Fibroblast of lung (primary cell): ENCODE results near the gene OVOL2. TPM values are rescaled to one million over a fixed set of nuclear protein-coding genes. Genes with fewer than 3 reads are reported as not detected.
"Not testable (repeated sequence)": the region's sequence is repeated elsewhere in the genome, so short reads cannot be mapped to it uniquely, and the experiment has no call there.

Experiments
- DNase-seq, 2 donors: peaks; one replicate each; pipeline versions ENCODE4 v3.0.0 to v3.0.0-alpha.2; 2010; ENCODE audit warnings: low read depth in 2 of 2
- H2AFZ ChIP-seq: 2 replicates; pipeline ENCODE4 v1.5.1; 2012; ENCODE audit warnings: low read length, control low read depth, inconsistent platforms
- H3K27ac ChIP-seq: 2 replicates; pipeline ENCODE4 v1.5.1; 2011; ENCODE audit warnings: low read length, control low read depth; ENCODE audit not compliant: insufficient read depth
- H3K27me3 ChIP-seq: 2 replicates; pipeline ENCODE4 v1.5.1; 2011; ENCODE audit warnings: mild to moderate bottlenecking, low read length; ENCODE audit not compliant: control insufficient read depth, insufficient read depth
- H3K36me3 ChIP-seq: 2 replicates; pipeline ENCODE4 v1.5.1; 2011; ENCODE audit warnings: low read length; ENCODE audit not compliant: control insufficient read depth, insufficient read depth
- H3K4me1 ChIP-seq: 2 replicates; pipeline ENCODE4 v1.5.1; 2011; ENCODE audit warnings: low read length; ENCODE audit not compliant: control insufficient read depth, insufficient read depth; ENCODE audit errors: extremely low read depth
- H3K4me2 ChIP-seq: 2 replicates; pipeline ENCODE4 v1.5.1; 2011; ENCODE audit warnings: low read length, control low read depth; ENCODE audit not compliant: insufficient read depth; ENCODE audit errors: extremely low read depth
- H3K4me3 ChIP-seq, 4 experiments: fragments of 200-600 bp in 1 of 4; sonication (generic) in 1 of 4; replicated peaks in 1 of 4; 2 replicates each; pipeline ENCODE4 v1.5.1; 2011 to 2016; ENCODE audit warnings: low read length in 4 of 4, low read depth in 3 of 4, mild to moderate bottlenecking in 3 of 4, control low read depth in 2 of 4, inconsistent platforms in 1 of 4, mixed read lengths in 1 of 4; ENCODE audit not compliant: insufficient read depth in 1 of 4; ENCODE audit errors: control extremely low read depth in 1 of 4
- H3K79me2 ChIP-seq: 2 replicates; pipeline ENCODE4 v1.5.1; 2012; ENCODE audit warnings: mild to moderate bottlenecking, low read length, inconsistent platforms; ENCODE audit not compliant: control insufficient read depth, insufficient read depth
- H3K9ac ChIP-seq: 2 replicates; pipeline ENCODE4 v1.5.1; 2011; ENCODE audit warnings: mild to moderate bottlenecking, low read length, control low read depth; ENCODE audit not compliant: insufficient read depth
- H3K9me3 ChIP-seq: 2 replicates; pipeline ENCODE4 v1.5.1; 2012; ENCODE audit warnings: low read depth, low read length; ENCODE audit not compliant: control insufficient read depth, insufficient read depth
- H4K20me1 ChIP-seq: 2 replicates; pipeline ENCODE4 v1.5.1; 2011; ENCODE audit warnings: low read length; ENCODE audit not compliant: control insufficient read depth, insufficient read depth; ENCODE audit errors: extremely low read depth
- CTCF ChIP-seq, 2 donors: IDR thresholded peaks in 1 of 2; conservative IDR thresholded peaks in 1 of 2; 1 replicate in 1 of 2; 2 replicates in 1 of 2; pipeline ENCODE4 v1.5.1; 2011 to 2012; ENCODE audit warnings: low read length in 2 of 2, control low read depth in 1 of 2, inconsistent platforms in 1 of 2, low read depth in 1 of 2, mild to moderate bottlenecking in 1 of 2
- EZH2 ChIP-seq: IDR thresholded peaks from 2 replicates; pipeline ENCODE4 v1.5.1; 2012; ENCODE audit warnings: low read length, control low read depth, mild to moderate bottlenecking; ENCODE audit errors: missing control alignments
- polyA plus RNA-seq, 2 donors: library from polyadenylated mRNA; depleted of rRNA in 1 of 2; stranded (reverse) in 1 of 2; unstranded in 1 of 2; fragments of >200 nt; gene quantifications; 2 replicates each; pipeline ENCODE4 v1.2.1, GENCODE V29; 2011 to 2012; ENCODE audit warnings: missing spikeins in 1 of 2
- total RNA-seq: library from RNA; depleted of rRNA; stranded (reverse); fragments of >200 nt; gene quantifications from 2 replicates; pipeline ENCODE4 v1.2.1, GENCODE V29; 2014

Gene OVOL2
- total and polyA plus RNA-seq, 2 donors (not counting 1 experiment from before 2014, with no cell fraction given) = not detected

GRCh38 chr20:18091623-18092022 lies 33.9 kb upstream of the OVOL2 start:
- no peaks in the 10 kb centered on the region for H3K27me3 ChIP-seq
- H3K4me2 ChIP-seq = no peak overlapping the region
- no peak for DNase-seq
- H3K27ac ChIP-seq = no peak overlapping the region
- no peaks in the 10 kb centered on the region for H3K9me3 ChIP-seq
- no peaks in the 10 kb centered on the region for H3K79me2 ChIP-seq
- no peaks in the 10 kb centered on the region for H3K36me3 ChIP-seq
- no peak overlapping the region for H2AFZ ChIP-seq
- H3K4me1 ChIP-seq = no peaks in the 10 kb centered on the region
- H3K9ac ChIP-seq = no peak overlapping the region
- H3K4me3 ChIP-seq = no peak overlapping the region
- TF ChIP-seq CTCF (conservative IDR thresholded peaks at IDR 0.05 in 1 of 2, IDR thresholded peaks at IDR 0.05 in 1 of 2; ENCODE audit: low read depth in 1 of 2, low read length in 2 of 2) (no peak), EZH2 (no peak)
- no peaks in the 10 kb centered on the region for H4K20me1 ChIP-seq

DNA sequence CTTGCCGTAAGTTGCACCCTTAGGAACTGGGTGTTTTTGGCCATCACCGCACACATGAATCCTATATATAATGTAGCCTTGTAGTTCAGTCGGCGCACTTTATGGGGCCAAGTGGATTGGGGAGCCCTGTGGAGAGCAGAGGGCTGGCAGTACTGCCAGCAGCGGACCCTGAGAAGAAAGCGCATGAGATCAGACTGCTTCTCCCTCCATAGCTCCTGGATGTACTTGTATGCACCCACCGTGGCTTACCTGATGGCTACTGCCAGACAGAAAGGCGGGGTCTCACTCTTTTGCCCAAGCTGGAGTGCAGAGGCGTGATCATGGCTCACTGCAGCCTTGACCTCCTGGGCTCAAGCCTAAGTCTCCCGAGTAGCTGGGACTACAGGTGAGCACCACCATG lies 32.8 kb upstream of the OVOL2 start:
- TF ChIP-seq EZH2 (no peak), CTCF (conservative IDR thresholded peaks at IDR 0.05 in 1 of 2, IDR thresholded peaks at IDR 0.05 in 1 of 2; ENCODE audit: low read depth in 1 of 2, low read length in 2 of 2) (no peak)
- no peak overlapping the region for H3K9ac ChIP-seq

DNA sequence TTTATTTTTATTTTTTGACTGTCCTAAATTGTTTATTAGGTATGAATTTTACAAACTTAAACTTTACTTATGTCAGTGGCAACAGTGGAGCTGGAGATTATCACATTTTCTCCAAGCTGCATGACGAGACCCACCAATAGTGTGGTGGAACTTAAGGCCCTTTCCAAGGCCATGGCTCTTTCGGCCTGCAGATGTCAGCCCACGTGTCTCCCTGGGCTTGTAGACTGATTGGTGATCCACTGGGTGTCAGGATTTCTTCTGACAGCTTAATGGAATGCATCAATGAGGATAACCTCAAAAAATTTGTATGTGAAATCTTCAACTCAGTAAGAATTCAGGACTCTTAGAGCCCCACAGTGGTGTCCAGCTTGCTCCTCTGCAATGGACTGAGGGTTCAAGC lies 32.3 kb upstream of the OVOL2 start:
- Histone ChIP-seq H4K20me1 (no peaks in the 10 kb centered on the region), H3K4me3 (no peak overlapping the region), H3K27me3 (no peaks in the 10 kb centered on the region), H3K36me3 (no peaks in the 10 kb centered on the region), H3K4me1 (no peaks in the 10 kb centered on the region), H3K9me3 (no peaks in the 10 kb centered on the region), H3K9ac (no peak overlapping the region), H3K4me2 (no peak overlapping the region), H2AFZ (no peak overlapping the region), H3K27ac (no peak overlapping the region), H3K79me2 (no peaks in the 10 kb centered on the region)
- TF ChIP-seq EZH2 (no peak), CTCF (conservative IDR thresholded peaks at IDR 0.05 in 1 of 2, IDR thresholded peaks at IDR 0.05 in 1 of 2; ENCODE audit: low read depth in 1 of 2, low read length in 2 of 2) (no peak)
- DNase-seq = no peak

More for the DNA sequence above, 32.8 kb upstream of the OVOL2 start:
- H3K27ac ChIP-seq = no peak overlapping the region
- no peaks in the 10 kb centered on the region for H4K20me1 ChIP-seq
- no peaks in the 10 kb centered on the region for H3K9me3 ChIP-seq
- H3K4me1 ChIP-seq = no peaks in the 10 kb centered on the region
- H3K4me2 ChIP-seq = no peak overlapping the region
- no peaks in the 10 kb centered on the region for H3K79me2 ChIP-seq
- H2AFZ ChIP-seq = no peak overlapping the region
- no peak for DNase-seq
- H3K27me3 ChIP-seq = no peaks in the 10 kb centered on the region
- H3K4me3 ChIP-seq = no peak overlapping the region
- H3K36me3 ChIP-seq = no peaks in the 10 kb centered on the region

- H3K27me3 ChIP-seq, H3K4me2 ChIP-seq, H3K4me3 ChIP-seq, H3K4me1 ChIP-seq, H3K9ac ChIP-seq, H3K9me3 ChIP-seq, H4K20me1 ChIP-seq, H2AFZ ChIP-seq, H3K27ac ChIP-seq, H3K79me2 ChIP-seq, H3K36me3 ChIP-seq, DNase-seq: not testable (repeated sequence)
Measured at GRCh38 chr20:18088841-18089240, 31.1 kb upstream of the OVOL2 start.

- H3K4me2 ChIP-seq, H4K20me1 ChIP-seq, H3K9ac ChIP-seq, H3K27ac ChIP-seq, H3K36me3 ChIP-seq, H3K4me3 ChIP-seq, H3K4me1 ChIP-seq, DNase-seq, H3K9me3 ChIP-seq, H3K27me3 ChIP-seq, H3K79me2 ChIP-seq, H2AFZ ChIP-seq: not testable (repeated sequence)
Measured at GRCh38 chr20:18088298-18088697, 30.6 kb upstream of the OVOL2 start.
